OCI-LY7 (cell line): ENCODE data around the gene C11orf58. TPM values are rescaled to one million over a fixed set of nuclear protein-coding genes. Genes with fewer than 3 reads are reported as not detected.

Experiments used
- BruUV-seq: library from RNA; stranded (reverse); fragments of 400-500 nt; replicated peaks from 2 replicates; lab custom pipeline; 2021; lab: Mats Ljungman, UMichigan
- CTCF ChIA-PET: fragments of 300-600 bp; sonication (Branson Sonifier 250); formaldehyde crosslinking; loops from one replicate; lab custom pipeline; 2022; ENCODE audit warnings: antibody characterized with exemption; ENCODE audit not compliant: unreplicated experiment; lab: Charles Lee
- POLR2A ChIA-PET: fragments of 300-600 bp; sonication (Branson Sonifier 250); formaldehyde crosslinking; loops from one replicate; lab custom pipeline; 2022; ENCODE audit warnings: antibody characterized with exemption; lab: Charles Lee
- DNase-seq: peaks from one replicate; pipeline ENCODE4 v3.0.0-alpha.2; 2015; ENCODE audit warnings: low spot score
- H2AFZ ChIP-seq: fragments of 200-600 bp; sonication (generic), shearing (Covaris generic); 2 replicates; pipeline ENCODE4 v1.6.1; 2014; ENCODE audit warnings: mild to moderate bottlenecking, antibody characterized with exemption, low read length, moderate library complexity
- H3K27ac ChIP-seq: fragments of 200-600 bp; sonication (generic); 2 replicates; pipeline ENCODE4 v1.5.1; 2014; ENCODE audit warnings: mixed run types, low read depth, mild to moderate bottlenecking, moderate library complexity, low read length, inconsistent platforms; ENCODE audit not compliant: poor library complexity, severe bottlenecking
- H3K36me3 ChIP-seq: fragments of 200-600 bp; sonication (generic); 2 replicates; pipeline ENCODE4 v1.6.1; 2014; ENCODE audit warnings: mild to moderate bottlenecking, antibody characterized with exemption, low read length, moderate library complexity, mixed read lengths; ENCODE audit not compliant: insufficient read depth
- H3K4me1 ChIP-seq: fragments of 200-600 bp; sonication (generic); 2 replicates; pipeline ENCODE4 v1.5.1; 2014; ENCODE audit warnings: mild to moderate bottlenecking, low read length; ENCODE audit not compliant: insufficient read depth, poor library complexity, severe bottlenecking
- H3K4me2 ChIP-seq: fragments of 200-600 bp; sonication (generic); 2 replicates; pipeline ENCODE4 v1.6.1; 2014; ENCODE audit warnings: mild to moderate bottlenecking, low read length
- H3K4me3 ChIP-seq: fragments of 200-600 bp; sonication (generic); 2 replicates; pipeline ENCODE4 v1.5.1; 2014; ENCODE audit warnings: mild to moderate bottlenecking, low read depth, low read length; ENCODE audit not compliant: poor library complexity, severe bottlenecking
- H3K79me2 ChIP-seq: fragments of 200-600 bp; sonication (generic); 2 replicates; pipeline ENCODE4 v1.6.1; 2016; ENCODE audit warnings: low read depth, mild to moderate bottlenecking, low read length, moderate library complexity, mixed read lengths; ENCODE audit not compliant: insufficient read depth
- H3K9me2 ChIP-seq: fragments of 200-600 bp; sonication (generic); 2 replicates; pipeline ENCODE4 v1.6.1; 2016; ENCODE audit warnings: mild to moderate bottlenecking, low read length, mixed read lengths; ENCODE audit not compliant: insufficient read depth
- H3K9me3 ChIP-seq: fragments of 200-600 bp; sonication (generic); 2 replicates; pipeline ENCODE4 v1.6.1; 2014; ENCODE audit warnings: mild to moderate bottlenecking, mixed run types, low read length, mixed read lengths
- H4K20me1 ChIP-seq: fragments of 200-600 bp; sonication (generic); 2 replicates; pipeline ENCODE4 v1.6.1; 2014; ENCODE audit warnings: mild to moderate bottlenecking, antibody characterized with exemption, low read length, moderate library complexity, mixed read lengths; ENCODE audit not compliant: insufficient read depth
- CTCF ChIP-seq: fragments of 200-600 bp; sonication (generic); conservative IDR thresholded peaks from 2 replicates; pipeline ENCODE4 v1.5.1; 2014; ENCODE audit warnings: mild to moderate bottlenecking, antibody characterized with exemption, low read length, moderate library complexity, mixed read lengths
- EZH2phosphoT487 ChIP-seq: fragments of 200-600 bp; sonication (generic); IDR thresholded peaks from 2 replicates; pipeline ENCODE4 v1.6.1; 2018; ENCODE audit warnings: low read depth, borderline replicate concordance, mild to moderate bottlenecking, mixed run types, antibody characterized with exemption, low read length, moderate library complexity, mixed read lengths
- intact Hi-C: fragments of 100-400 bp; cut with micrococcal nuclease; formaldehyde crosslinking; loops from one replicate; pipeline ENCODE4 v1.10.0; 2022; ENCODE audit not compliant: unreplicated experiment
- total RNA-seq, 2 experiments: library from RNA; depleted of rRNA in 1 of 2; stranded (reverse); fragments of >200 nt in 1 of 2; shearing (Covaris generic) in 1 of 2; gene quantifications; 2 replicates each; pipeline ENCODE4 v1.2.3, GENCODE V29; 2014 to 2022

The C11orf58 gene
- total RNA-seq, 2 experiments from 2014 or later: 118 to 146 TPM

GRCh38 chr11:16791191-16791961 lies 52.9 kb downstream of the C11orf58 start:
- ChIA-PET POLR2A (no interaction called here), CTCF (no interaction called here)

GRCh38 chr11:16792426-16792825 lies 54.0 kb downstream of the C11orf58 start:
- Histone ChIP-seq H2AFZ (no peak overlapping the region), H3K27ac (no peak overlapping the region), H3K36me3 (no peaks in the 10 kb centered on the region), H3K9me3 (no peaks in the 10 kb centered on the region), H3K9me2 (no peaks in the 10 kb centered on the region), H3K4me2 (no peak overlapping the region), H3K4me1 (no peaks in the 10 kb centered on the region), H4K20me1 (no peaks in the 10 kb centered on the region), H3K4me3 (no peak overlapping the region), H3K79me2 (no peaks in the 10 kb centered on the region)
- BruUV-seq: no TSS peak
- no peak for TF ChIP-seq CTCF
- ChIA-PET POLR2A (no interaction called here), CTCF (no interaction called here)
- intact Hi-C loops: no loop called here
- DNase-seq: no peak

More at GRCh38 chr11:16791191-16791961, 52.9 kb downstream of the C11orf58 start:
- no peak overlapping the region for H3K4me3 ChIP-seq
- H3K79me2 ChIP-seq: no peaks in the 10 kb centered on the region
- BruUV-seq: no TSS peak
- H3K9me2 ChIP-seq: no peaks in the 10 kb centered on the region
- H3K27ac ChIP-seq: no peak overlapping the region
- no peak overlapping the region for H3K4me2 ChIP-seq
- no peaks in the 10 kb centered on the region for H3K9me3 ChIP-seq
- H3K4me1 ChIP-seq: no peaks in the 10 kb centered on the region
- TF ChIP-seq CTCF (no peak), EZH2phosphoT487 (no peak)
- no peak overlapping the region for H2AFZ ChIP-seq
- no peaks in the 10 kb centered on the region for H4K20me1 ChIP-seq
- H3K36me3 ChIP-seq: no peaks in the 10 kb centered on the region
- DNase-seq: no peak
- intact Hi-C loops: no loop called here

- ChIA-PET CTCF (no interaction called here), POLR2A (interaction anchor here (0.5 kb wide), 1 partner anchor 214 kb away, joined by 4 read pairs; no protein-coding TSS in a partner anchor)
- no peaks in the 10 kb centered on the region for H4K20me1 ChIP-seq
- intact Hi-C loops: no loop called here
- H3K36me3 ChIP-seq: no peaks in the 10 kb centered on the region
- no peaks in the 10 kb centered on the region for H3K9me3 ChIP-seq
- no peaks in the 10 kb centered on the region for H3K4me1 ChIP-seq
- H3K4me3 ChIP-seq: no peak overlapping the region
- no peak overlapping the region for H2AFZ ChIP-seq
- H3K27ac ChIP-seq: no peak overlapping the region
- H3K4me2 ChIP-seq: no peak overlapping the region
- TF ChIP-seq EZH2phosphoT487 (no peak), CTCF (no peak)
- no peak for DNase-seq
- H3K79me2 ChIP-seq: no peaks in the 10 kb centered on the region
- BruUV-seq: no TSS peak
- H3K9me2 ChIP-seq: no peaks in the 10 kb centered on the region
These were observed 54.6 kb downstream of the C11orf58 start for GRCh38 chr11:16793009-16793408.
